ENCODE data around the gene TTC3. TPM values are rescaled to one million over a fixed set of nuclear protein-coding genes. Genes with fewer than 3 reads are reported as not detected.

Gene TTC3
- total and polyA plus RNA-seq, 2 of the 13 experiments (the other 11 are each of a cell fraction or from before 2014, with no cell fraction given), result 55.7 to 108 TPM

- TF ChIP-seq ZNF407 (CRISPR knock-in tag; IDR thresholded peaks at IDR 0.05; ENCODE audit: not compliant biosample characterization) (no peak), CERS6 (CRISPR knock-in tag; IDR thresholded peaks at IDR 0.05) (no peak), NFE2L1 (CRISPR knock-in tag; IDR thresholded peaks at IDR 0.05; ENCODE audit: borderline replicate concordance) (no peak), FOXO4 (CRISPR knock-in tag; conservative IDR thresholded peaks at IDR 0.05) (no peak), TP53 (CRISPR knock-in tag; conservative IDR thresholded peaks at IDR 0.05) (0 out of 2 replicates have a peak, but pooled peaks have one; percentile 33), ZNF772 (CRISPR knock-in tag; IDR thresholded peaks at IDR 0.05) (no peak), HOXA3 (CRISPR knock-in tag; IDR thresholded peaks at IDR 0.05) (peak; percentile 61), ZNF878 (CRISPR knock-in tag; IDR thresholded peaks at IDR 0.05) (peak; percentile 68; the same call in 1 of the 2 replicates), JUNB (CRISPR knock-in tag; IDR thresholded peaks at IDR 0.05; ENCODE audit: borderline replicate concordance) (peak; percentile 19; the same call in 1 of the 2 replicates), RORA (CRISPR knock-in tag; IDR thresholded peaks at IDR 0.05) (no peak), MYC (CRISPR knock-in tag; IDR thresholded peaks at IDR 0.05; ENCODE audit: borderline replicate concordance) (no peak), CREB3 (CRISPR knock-in tag; IDR thresholded peaks at IDR 0.05) (no peak), ZNF44 (CRISPR knock-in tag; IDR thresholded peaks at IDR 0.05) (0 out of 2 replicates have a peak, but pooled peaks have one; percentile 41), ZNF232 (CRISPR knock-in tag; IDR thresholded peaks at IDR 0.05; ENCODE audit: borderline replicate concordance) (no peak), ZFY (CRISPR knock-in tag; IDR thresholded peaks at IDR 0.05) (no peak)
These were observed 9.9 kb downstream of the TTC3 start (continued) for GRCh38 chr21:37082856-37083528.

Measured in HepG2 (cell line).